IPS-20b (cell line): ENCODE data around the gene GOLPH3.
"Not testable (repeated sequence)": the region's sequence is repeated elsewhere in the genome, so short reads cannot be mapped to it uniquely, and the experiment has no call there.

Experiments used
- H3K27ac ChIP-seq: one replicate; pipeline ENCODE4 v1.5.1; 2013; ENCODE audit warnings: low read length
- H3K27me3 ChIP-seq: 2 replicates; pipeline ENCODE4 v1.6.1; 2013; ENCODE audit warnings: mild to moderate bottlenecking, low read length, inconsistent platforms; ENCODE audit not compliant: insufficient read depth
- H3K36me3 ChIP-seq: 2 replicates; pipeline ENCODE4 v1.6.1; 2013; ENCODE audit warnings: low read depth, mild to moderate bottlenecking, inconsistent platforms, low read length, moderate library complexity; ENCODE audit not compliant: insufficient read depth
- H3K4me1 ChIP-seq: 2 replicates; pipeline ENCODE4 v1.6.1; 2013; ENCODE audit warnings: mild to moderate bottlenecking, control low read depth, inconsistent platforms, low read length, moderate library complexity; ENCODE audit not compliant: insufficient read depth
- H3K4me3 ChIP-seq: 2 replicates; pipeline ENCODE4 v1.5.1; 2013; ENCODE audit warnings: mild to moderate bottlenecking, low read length, inconsistent platforms
- H3K9ac ChIP-seq: 2 replicates; pipeline ENCODE4 v1.6.1; 2013; ENCODE audit warnings: low read depth, mild to moderate bottlenecking, inconsistent platforms, low read length, moderate library complexity
- H3K9me3 ChIP-seq: 2 replicates; pipeline ENCODE4 v1.6.1; 2013; ENCODE audit warnings: mild to moderate bottlenecking, low read depth, low read length, inconsistent platforms; ENCODE audit not compliant: insufficient read depth

Gene GOLPH3

GRCh38 chr5:32174011-32174870 lies at the start of gene GOLPH3:
Gene GOLPH3 (minus strand): TSS chr5:32174319. CDS start chr5:32174034, 285 bp downstream.
- Histone ChIP-seq H3K4me1 (peaks cover 3% of the 10 kb centered on the region; the same call in 1 of the 2 replicates), H3K36me3 (peaks cover 24% of the 10 kb centered on the region), H3K27me3 (no peaks in the 10 kb centered on the region), H3K27ac (peak within 1 kb of the TSS; percentile 96), H3K4me3 (peak within 1 kb of the TSS; percentile 92), H3K9me3 (no peaks in the 10 kb centered on the region), H3K9ac (peak within 1 kb of the TSS; percentile 98)

- H3K9ac ChIP-seq = no peak overlapping the region
- no peaks in the 10 kb centered on the region for H3K27me3 ChIP-seq
- no peak overlapping the region for H3K4me3 ChIP-seq
- peaks cover 5% of the 10 kb centered on the region; the same call in 1 of the 2 replicates for H3K36me3 ChIP-seq
- H3K4me1 ChIP-seq = 0 out of 2 replicates have a peak, but pooled peaks cover 3% of the 10 kb centered on the region
- no peaks in the 10 kb centered on the region for H3K9me3 ChIP-seq
- H3K27ac ChIP-seq = no peak overlapping the region
Observed at GRCh38 chr5:32222723-32223470, 48.8 kb upstream of the GOLPH3 start.

- H3K9ac ChIP-seq = no peak overlapping the region
- H3K4me1 ChIP-seq = 0 out of 2 replicates have a peak, but pooled peaks cover 4% of the 10 kb centered on the region
- H3K36me3 ChIP-seq = no peaks in the 10 kb centered on the region
- no peaks in the 10 kb centered on the region for H3K27me3 ChIP-seq
- no peak overlapping the region for H3K4me3 ChIP-seq
- no peaks in the 10 kb centered on the region for H3K9me3 ChIP-seq
- no peak overlapping the region for H3K27ac ChIP-seq
Observed at GRCh38 chr5:32217886-32218396, 43.8 kb upstream of the GOLPH3 start.

- not testable (repeated sequence) for H3K4me3 ChIP-seq, H3K27ac ChIP-seq, H3K4me1 ChIP-seq, H3K36me3 ChIP-seq, H3K9me3 ChIP-seq, H3K27me3 ChIP-seq, H3K9ac ChIP-seq
Observed at GRCh38 chr5:32214344-32214743, 40.2 kb upstream of the GOLPH3 start.

- 0 out of 2 replicates have a peak, but pooled peaks cover 4% of the 10 kb centered on the region for H3K9me3 ChIP-seq
- H3K27ac ChIP-seq = no peak overlapping the region
Observed at GRCh38 chr5:32210151-32210550, 36.0 kb upstream of the GOLPH3 start.

GRCh38 chr5:32208837-32209236 lies 34.7 kb upstream of the GOLPH3 start:
- not testable (repeated sequence) for H3K36me3 ChIP-seq, H3K27me3 ChIP-seq, H3K9ac ChIP-seq, H3K4me3 ChIP-seq, H3K9me3 ChIP-seq, H3K27ac ChIP-seq, H3K4me1 ChIP-seq

More at GRCh38 chr5:32210151-32210550, 36.0 kb upstream of the GOLPH3 start:
- no peaks in the 10 kb centered on the region for H3K27me3 ChIP-seq
- 0 out of 2 replicates have a peak, but pooled peaks cover 2% of the 10 kb centered on the region for H3K4me1 ChIP-seq
- H3K36me3 ChIP-seq = no peaks in the 10 kb centered on the region
- H3K9ac ChIP-seq = no peak overlapping the region
- no peak overlapping the region for H3K4me3 ChIP-seq

- 0 out of 2 replicates have a peak, but pooled peaks cover 4% of the 10 kb centered on the region for H3K9me3 ChIP-seq
- H3K9ac ChIP-seq = no peak overlapping the region
- no peak overlapping the region for H3K27ac ChIP-seq
Observed at GRCh38 chr5:32207355-32207634, 33.2 kb upstream of the GOLPH3 start.

GRCh38 chr5:32206509-32207354 lies 32.6 kb upstream of the GOLPH3 start:
- Histone ChIP-seq H3K4me1 (0 out of 2 replicates have a peak, but pooled peaks cover 2% of the 10 kb centered on the region), H3K27me3 (no peaks in the 10 kb centered on the region), H3K9me3 (0 out of 2 replicates have a peak, but pooled peaks cover 4% of the 10 kb centered on the region), H3K27ac (no peak overlapping the region), H3K9ac (no peak overlapping the region), H3K36me3 (no peaks in the 10 kb centered on the region), H3K4me3 (no peak overlapping the region)

More at GRCh38 chr5:32207355-32207634, 33.2 kb upstream of the GOLPH3 start:
- H3K4me3 ChIP-seq = no peak overlapping the region
- no peaks in the 10 kb centered on the region for H3K27me3 ChIP-seq
- 0 out of 2 replicates have a peak, but pooled peaks cover 2% of the 10 kb centered on the region for H3K4me1 ChIP-seq
- H3K36me3 ChIP-seq = no peaks in the 10 kb centered on the region

GRCh38 chr5:32206053-32206452 lies 31.9 kb upstream of the GOLPH3 start:
- H3K36me3 ChIP-seq = no peaks in the 10 kb centered on the region
- H3K9ac ChIP-seq = no peak overlapping the region
- 0 out of 2 replicates have a peak, but pooled peaks cover 1% of the 10 kb centered on the region for H3K4me1 ChIP-seq
- H3K27me3 ChIP-seq = no peaks in the 10 kb centered on the region
- 0 out of 2 replicates have a peak, but pooled peaks cover 4% of the 10 kb centered on the region for H3K9me3 ChIP-seq
- H3K4me3 ChIP-seq = no peak overlapping the region
- H3K27ac ChIP-seq = no peak overlapping the region

GRCh38 chr5:32202394-32202793 lies 28.3 kb upstream of the GOLPH3 start:
- H3K27ac ChIP-seq = no peak overlapping the region
- H3K9me3 ChIP-seq = 0 out of 2 replicates have a peak, but pooled peaks cover 3% of the 10 kb centered on the region
- H3K9ac ChIP-seq = no peak overlapping the region
- no peaks in the 10 kb centered on the region for H3K27me3 ChIP-seq
- H3K4me3 ChIP-seq = no peak overlapping the region
- H3K36me3 ChIP-seq = no peaks in the 10 kb centered on the region
- H3K4me1 ChIP-seq = no peaks in the 10 kb centered on the region
